CD4-positive, alpha-beta T cell treated with Interleukin-15 for 1 hour (primary cell): ENCODE measurements around the gene SHISA5.
A peak's percentile ranks its signal among the peaks of the same experiment; 100 is the strongest.
"Not testable (repeated sequence)": the region's sequence is repeated elsewhere in the genome, so short reads cannot be mapped to it uniquely, and the experiment has no call there.

Source experiments
- DNase-seq: peaks from one replicate; pipeline ENCODE4 v3.0.0-alpha.2; 2020

Gene SHISA5

DNA sequence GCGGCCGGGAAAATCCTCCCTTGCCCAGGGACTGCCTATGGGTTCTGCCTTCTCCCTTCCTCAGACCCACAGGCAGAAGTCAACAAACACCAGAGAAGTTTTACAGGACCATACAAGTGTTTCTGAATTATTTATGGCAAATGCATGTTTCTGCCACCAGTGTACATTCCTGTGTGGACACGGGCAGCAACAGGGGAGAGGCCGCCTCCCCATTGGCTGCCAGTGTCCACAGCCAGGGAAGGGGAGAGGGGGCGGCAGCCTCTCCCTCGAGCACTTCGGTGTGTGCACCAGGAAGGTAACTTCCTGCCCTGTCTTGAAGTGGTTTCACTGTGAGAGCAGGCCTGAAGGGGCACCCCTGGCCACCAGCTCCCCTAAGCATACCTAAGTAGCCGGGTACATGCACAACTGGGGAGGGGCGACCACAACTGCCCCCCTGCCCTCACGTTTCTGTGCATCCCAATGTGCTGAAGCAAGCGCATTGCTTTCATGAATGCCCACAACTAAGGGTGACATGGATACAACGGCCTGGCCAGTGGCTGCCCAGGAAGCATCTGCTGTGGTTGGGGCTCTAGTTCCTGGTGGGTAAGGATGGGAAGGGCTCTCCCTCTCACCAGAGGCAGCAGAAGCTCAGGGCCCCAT, 14.8 kb upstream of the SHISA5 start:
- no peak for DNase-seq

GRCh38 chr3:48518069-48518468, 14.1 kb upstream of the SHISA5 start:
- DNase-seq = no peak

- no peak for DNase-seq
Observed at GRCh38 chr3:48516571-48516970, 12.6 kb upstream of the SHISA5 start.

- no peak for DNase-seq
Observed at GRCh38 chr3:48514431-48515227, 10.7 kb upstream of the SHISA5 start.

- no peak for DNase-seq
Observed at GRCh38 chr3:48511551-48511950, 7.6 kb upstream of the SHISA5 start.

DNA sequence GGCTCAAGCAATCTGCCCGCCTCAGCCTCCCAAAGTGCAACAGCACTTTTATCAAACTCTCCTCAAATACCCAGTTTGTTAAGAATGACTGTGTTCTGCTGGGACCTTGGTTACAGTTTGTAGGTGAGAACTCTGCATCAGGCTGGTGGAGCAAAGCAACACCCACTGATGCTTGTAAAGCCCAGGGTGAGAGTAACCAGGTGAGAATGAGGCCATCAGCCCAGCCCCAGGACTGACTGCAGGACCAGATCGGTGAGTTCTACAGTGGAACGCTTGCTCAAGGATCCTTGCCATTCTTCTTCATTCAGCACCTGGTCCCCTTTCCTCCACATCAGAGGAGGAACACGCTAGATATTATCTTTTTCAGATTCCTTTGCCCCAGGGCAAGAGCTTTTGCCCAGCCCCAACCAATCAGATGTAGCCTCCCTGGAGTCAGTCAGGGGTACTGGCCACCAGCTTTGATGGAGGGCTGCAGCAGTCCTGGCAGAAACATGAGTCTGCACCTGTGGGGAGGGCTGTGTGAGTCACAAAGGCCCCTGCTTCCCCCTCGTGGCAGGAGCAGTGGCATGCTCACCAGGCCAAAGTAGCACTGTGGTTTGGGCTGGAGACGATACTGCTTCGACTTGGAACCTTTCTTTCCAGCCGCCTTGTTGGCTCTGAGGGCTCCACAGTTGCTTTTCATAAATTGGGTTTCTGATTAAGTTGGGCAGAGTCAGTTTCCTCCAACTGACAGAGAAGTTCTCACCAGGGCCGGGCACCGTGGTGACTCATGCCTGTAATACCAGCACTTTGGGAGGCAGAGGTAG, 3.5 kb upstream of the SHISA5 start:
- DNase-seq = peak; percentile 80

DNA sequence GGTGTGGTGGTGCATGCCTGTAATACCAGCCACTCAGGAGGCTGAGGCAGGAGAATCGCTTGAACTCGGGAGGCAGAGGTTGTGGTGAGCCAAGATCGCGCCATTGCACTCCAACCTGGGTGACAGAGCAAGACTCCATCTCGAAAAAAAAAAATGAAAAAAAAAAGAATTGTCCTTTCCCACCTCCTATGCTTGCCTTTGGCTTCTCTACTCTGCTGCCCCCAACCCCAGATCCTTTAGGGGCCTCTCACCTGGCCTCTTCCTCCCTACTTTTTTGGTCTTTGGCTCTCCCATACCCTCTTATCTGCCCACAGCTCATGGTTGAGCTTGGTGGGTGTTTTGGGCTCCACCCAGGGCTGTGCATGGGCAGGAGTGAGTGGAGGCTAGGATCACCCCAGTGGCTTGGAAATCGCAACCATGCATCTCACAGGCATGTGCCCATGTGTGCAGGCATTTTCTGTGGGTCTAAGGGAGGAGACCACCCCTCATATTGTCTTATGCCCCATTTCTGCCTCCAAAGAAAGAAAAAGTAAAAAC, 2.1 kb upstream of the SHISA5 start:
- DNase-seq = no peak

DNA sequence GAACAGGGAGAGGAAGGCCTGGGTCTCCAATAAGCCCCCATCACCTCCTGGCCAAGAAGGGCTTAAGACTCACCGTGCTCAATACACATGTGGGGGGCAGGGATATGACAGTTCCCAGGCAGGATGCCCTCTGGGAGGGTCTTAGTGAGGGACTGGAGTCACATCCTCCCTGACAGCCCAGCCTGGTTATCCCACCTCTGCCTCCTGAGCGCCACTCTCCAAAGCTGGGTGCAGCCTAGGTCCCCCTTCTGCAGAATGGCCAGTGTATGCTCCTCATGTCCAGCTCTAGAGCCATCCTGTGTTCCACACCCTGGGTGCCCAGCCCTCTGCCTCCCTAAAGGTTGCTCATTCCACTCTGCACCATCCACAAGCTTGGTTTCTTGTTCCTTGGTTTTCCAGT, 1.2 kb upstream of the SHISA5 start:
- DNase-seq = no peak

DNA sequence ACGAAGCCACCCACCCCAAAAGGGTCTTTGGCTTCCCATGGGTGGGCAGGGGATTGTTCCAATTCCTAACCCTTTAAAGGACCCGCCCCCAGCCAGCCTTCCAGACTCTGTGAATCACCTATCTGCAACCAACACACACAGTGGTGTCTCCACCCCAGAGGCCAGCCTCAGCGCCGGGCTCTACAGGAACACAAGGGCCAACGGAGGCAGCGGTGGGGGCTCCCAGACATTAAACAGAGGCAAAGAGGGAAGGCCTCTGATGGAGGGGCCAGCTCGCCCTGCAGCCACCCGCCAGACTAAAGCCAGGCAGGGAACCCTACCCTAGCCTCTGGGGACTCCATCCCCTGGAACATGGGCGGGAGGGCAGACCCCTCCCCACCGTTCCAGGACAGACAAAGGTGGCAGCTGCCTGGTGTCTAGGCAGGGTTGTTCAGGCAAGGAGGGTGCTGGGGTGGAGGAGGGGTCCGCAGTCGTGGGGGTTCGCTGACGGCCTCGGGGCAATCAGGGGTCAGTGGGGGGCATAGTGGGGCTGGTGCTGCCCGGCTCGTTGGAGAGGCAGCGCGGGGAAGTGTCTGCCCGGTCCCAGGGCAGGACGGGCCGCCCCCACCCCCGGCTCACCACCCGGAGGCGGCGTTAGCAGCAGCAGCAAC, 448 bp downstream of the SHISA5 start:
- DNase-seq = no peak

DNA sequence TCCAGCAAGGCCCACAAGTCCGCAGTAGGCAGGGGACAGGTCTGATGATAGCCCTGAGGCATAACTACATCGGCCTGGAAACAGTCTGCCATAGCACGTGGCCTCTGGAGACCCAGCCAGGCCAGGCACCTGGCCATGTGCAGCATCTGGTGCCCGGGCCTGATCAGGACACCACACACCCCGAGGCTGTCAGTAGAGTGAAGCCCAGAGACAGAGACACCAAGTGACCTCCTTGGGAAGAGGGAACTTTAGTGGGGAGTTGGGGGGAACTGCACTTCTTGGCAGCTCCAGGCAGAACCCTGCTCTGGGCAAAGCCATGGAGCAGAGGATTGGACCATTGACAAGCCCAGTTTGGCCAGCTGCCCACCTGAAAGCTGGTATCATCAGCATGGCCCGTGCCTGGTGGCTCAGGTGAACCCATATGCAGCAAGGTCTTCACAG, 1.2 kb downstream of the SHISA5 start:
- no peak for DNase-seq

- no peak for DNase-seq
Observed at GRCh38 chr3:48502121-48502520, 1.9 kb downstream of the SHISA5 start.

DNA sequence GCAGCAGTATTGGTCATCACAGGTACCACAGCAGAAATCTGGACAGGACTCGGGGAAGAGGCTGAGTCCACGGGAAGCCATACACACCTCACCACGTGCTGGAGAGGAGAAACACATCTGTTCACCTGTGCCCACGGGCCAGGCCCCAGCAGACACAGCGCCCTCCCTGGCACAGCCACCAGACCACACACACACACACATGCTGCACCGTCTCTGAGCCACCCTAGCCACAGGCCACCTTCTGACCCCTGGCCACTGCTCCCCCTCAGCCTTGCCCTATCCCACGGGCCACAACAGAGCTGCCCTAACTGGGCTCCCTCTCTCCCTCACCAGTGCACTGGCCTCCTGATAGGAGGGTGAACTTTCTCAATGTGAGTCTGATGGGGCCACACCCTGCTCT, 2.8 kb downstream of the SHISA5 start:
- DNase-seq = no peak

DNA sequence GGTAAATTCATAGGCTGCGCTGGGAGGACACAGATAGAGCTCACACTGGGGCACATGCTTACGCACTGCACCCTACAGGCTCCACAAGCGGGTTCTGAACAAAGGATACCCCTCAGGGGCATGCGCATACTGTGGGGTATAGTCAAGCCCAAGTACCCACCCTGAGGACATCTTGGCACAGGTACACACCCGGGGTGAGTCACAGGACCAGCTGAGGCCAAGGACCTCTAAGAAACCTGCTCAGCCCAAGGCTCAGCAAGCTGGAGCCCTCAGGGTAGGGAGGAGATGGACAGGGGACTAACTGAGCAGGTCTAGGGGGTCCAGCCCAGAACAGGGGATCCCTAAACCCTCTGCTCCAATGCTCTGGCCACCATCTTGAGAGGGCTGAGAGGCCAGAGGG, 3.3 kb downstream of the SHISA5 start:
- DNase-seq = no peak

- no peak for DNase-seq
Observed at GRCh38 chr3:48493203-48493501, 10.8 kb downstream of the SHISA5 start.

DNA sequence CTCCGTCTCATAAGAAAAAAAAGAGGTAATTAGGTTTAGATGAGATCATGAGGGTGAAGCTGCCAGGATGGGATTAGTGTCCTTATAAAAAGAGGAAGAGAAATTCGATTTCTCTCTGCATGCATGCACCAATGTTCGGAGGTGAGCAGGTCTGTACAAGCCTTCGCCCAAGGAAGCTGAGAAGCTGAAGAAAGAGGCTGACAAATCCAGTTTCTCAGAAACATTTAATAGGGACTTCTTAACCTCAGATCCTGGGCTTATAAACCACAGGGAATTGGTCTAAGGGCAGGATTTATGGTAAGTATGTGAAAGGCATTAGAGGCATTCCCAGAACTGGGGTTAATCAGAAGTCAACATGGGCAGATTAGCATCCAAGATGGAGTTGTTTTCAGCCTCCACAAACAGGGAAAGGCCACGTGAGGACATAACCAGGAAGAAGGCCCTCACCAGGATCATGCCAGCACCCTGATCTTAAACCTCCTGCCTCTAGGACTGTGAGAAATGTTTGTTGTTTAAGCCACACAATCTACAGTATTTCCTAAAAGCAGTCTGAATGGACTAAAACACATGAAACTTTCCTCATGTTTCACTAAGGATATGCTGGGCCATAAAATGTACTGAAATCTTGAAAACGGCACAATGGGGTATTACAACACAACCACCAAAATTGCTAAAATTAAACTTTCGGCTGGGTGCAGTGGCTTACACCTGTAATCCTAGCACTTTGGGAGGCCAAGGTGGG, 11.3 kb downstream of the SHISA5 start:
- DNase-seq = no peak

DNA sequence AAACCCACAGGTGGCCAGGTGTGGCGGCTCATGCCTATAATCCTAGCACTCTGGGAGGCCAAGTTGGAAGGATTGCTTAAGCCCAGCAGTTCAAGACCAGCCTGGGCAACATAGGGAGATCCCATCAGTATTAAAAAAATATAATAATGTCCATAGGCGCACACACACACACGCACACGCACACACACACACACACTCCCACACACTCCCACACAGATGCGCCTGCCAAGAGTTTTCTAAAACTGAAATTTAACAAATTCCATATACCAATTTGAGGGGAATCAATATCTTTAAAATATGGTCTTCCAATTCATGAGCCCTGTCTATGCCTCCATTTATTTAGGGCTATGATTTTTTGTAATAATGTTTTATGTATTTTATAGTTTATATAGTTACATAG, 17.0 kb downstream of the SHISA5 start:
- no peak for DNase-seq

GRCh38 chr3:48482822-48483221, 21.2 kb downstream of the SHISA5 start:
- DNase-seq = not testable (repeated sequence)

GRCh38 chr3:48480891-48481290, 23.1 kb downstream of the SHISA5 start:
- not testable (repeated sequence) for DNase-seq

- DNase-seq = peak; percentile 52
Observed at GRCh38 chr3:48478626-48479555, 25.1 kb downstream of the SHISA5 start.

DNA sequence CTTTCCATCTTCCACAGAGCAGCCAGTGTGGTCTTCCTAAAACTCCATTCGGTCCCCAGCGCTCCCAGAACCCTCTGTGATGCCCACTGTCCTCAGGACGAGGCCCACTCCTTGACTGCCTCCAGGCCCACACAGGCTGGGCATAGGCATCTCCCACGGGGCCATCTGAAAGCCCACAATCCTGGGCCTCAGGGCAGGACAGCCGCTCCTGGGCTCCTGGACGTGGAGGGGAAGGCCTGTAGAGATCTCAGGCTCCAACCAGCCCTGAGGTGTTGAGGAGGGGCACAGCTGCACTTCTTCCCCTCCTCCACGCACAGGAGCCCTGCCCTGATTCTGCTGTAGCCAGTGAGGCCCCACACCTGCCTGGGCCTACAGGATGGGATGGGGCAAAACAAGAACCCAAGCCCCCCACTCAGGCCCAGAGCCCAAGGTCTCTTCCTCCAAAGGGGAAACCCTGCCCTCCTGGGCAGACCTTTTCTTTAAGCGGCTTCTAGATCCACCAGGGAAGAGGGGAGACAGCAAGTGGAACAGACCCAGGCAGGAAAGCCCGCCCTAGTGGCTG, 25.9 kb downstream of the SHISA5 start:
- DNase-seq = no peak
